H1 (cell line): ENCODE data around the gene UGT1A9. TPM values are rescaled to one million over a fixed set of nuclear protein-coding genes. Genes with fewer than 3 reads are reported as not detected.

Experiments used
- ATF2 ChIP-seq: IDR thresholded peaks from 2 replicates; pipeline ENCODE4 v1.6.1; 2012; ENCODE audit warnings: low read length, inconsistent platforms
- CHD7 ChIP-seq: fragments of 300-600 bp; sonication (generic); IDR thresholded peaks from 2 replicates; pipeline ENCODE4 v1.7.1; 2012; ENCODE audit warnings: low read length, moderate library complexity, mild to moderate bottlenecking, inconsistent platforms; ENCODE audit not compliant: insufficient replicate concordance
- KDM4A ChIP-seq: IDR thresholded peaks from one replicate; pipeline ENCODE4 v1.7.1; 2012; ENCODE audit warnings: low read depth, mild to moderate bottlenecking, moderate library complexity, low read length, inconsistent platforms; ENCODE audit not compliant: severe bottlenecking
- MAFK ChIP-seq: IDR thresholded peaks from 2 replicates; pipeline ENCODE4 v1.6.1; 2012; ENCODE audit warnings: low read depth, mild to moderate bottlenecking, improper control_type of control experiment, low read length
- MAX ChIP-seq: IDR thresholded peaks from 2 replicates; pipeline ENCODE4 v1.6.1; 2012; ENCODE audit warnings: inconsistent platforms
- SAP30 ChIP-seq: fragments of 300-600 bp; sonication (generic); IDR thresholded peaks from 2 replicates; pipeline ENCODE4 v1.7.1; 2012; ENCODE audit warnings: low read length, moderate library complexity, mild to moderate bottlenecking, inconsistent platforms; ENCODE audit not compliant: insufficient read depth, insufficient replicate concordance
- polyA plus RNA-seq, 7 experiments: library from polyadenylated mRNA; depleted of rRNA in 3 of 7; stranded (reverse) in 5 of 7; unstranded in 2 of 7; fragments of >200 nt in 5 of 7; fragments of 200-250 nt in 2 of 7; gene quantifications; 1 replicate in 5 of 7; 2 replicates in 1 of 7; 4 replicates in 1 of 7; pipeline versions ENCODE4 v1.2.1 to v1.2.3, GENCODE V29; 2011 to 2013; ENCODE audit warnings: missing spikeins in 2 of 7, mixed read lengths in 2 of 7
- total RNA-seq: library from RNA; stranded (reverse); fragmentation: NEBNext Ultra II Directional; extraction: Animal tissue kit (Norgen Biotek cat#: 25700); gene quantifications from 2 replicates; pipeline ENCODE4 v1.2.1, GENCODE V29; 2021

UGT1A9 gene
- total and polyA plus RNA-seq, 2 of the 8 experiments (the other 6 are each of a cell fraction or from before 2014, with no cell fraction given): not detected

GRCh38 chr2:233728723-233729301 is 57.1 kb downstream of the UGT1A9 start, which contains the start of gene UGT1A3 (continued):
- TF ChIP-seq CHD7 (no peak), SAP30 (no peak), MAX (no peak), KDM4A (no peak), MAFK (no peak), ATF2 (no peak)
- TF ChIP-seq, all 59 proteins: peak for 0
